HL-60 (cell line): ENCODE results near the gene NDUFV1.

Experiments used
- DNase-seq, 2 experiments: peaks; one replicate each; pipeline ENCODE4 v3.0.0-alpha.2; 2010 to 2020; ENCODE audit warnings: low read depth in 1 of 2, low spot score in 1 of 2
- H3K27ac ChIP-seq: fragments of 250-450 bp; sonication (Bioruptor Pico); replicated peaks from 2 replicates; pipeline ENCODE4 v1.5.1; 2020; ENCODE audit warnings: mild to moderate bottlenecking, moderate library complexity
- H3K27me3 ChIP-seq: fragments of 250-450 bp; sonication (Bioruptor Pico); 2 replicates; pipeline ENCODE4 v1.5.1; 2021; ENCODE audit warnings: mild to moderate bottlenecking, moderate library complexity; ENCODE audit not compliant: insufficient read depth, poor library complexity, severe bottlenecking
- H3K4me3 ChIP-seq: replicated peaks from 2 replicates; pipeline ENCODE4 v1.5.1; 2011; ENCODE audit warnings: mild to moderate bottlenecking, control low read depth, low read length; ENCODE audit not compliant: insufficient read depth
- GABPA ChIP-seq: IDR thresholded peaks from 2 replicates; pipeline ENCODE4 v1.6.1; 2012; ENCODE audit warnings: low read depth
- POLR2AphosphoS5 ChIP-seq: IDR thresholded peaks from 2 replicates; pipeline ENCODE4 v1.6.1; 2012; ENCODE audit warnings: low read depth
- REST ChIP-seq: IDR thresholded peaks from 2 replicates; pipeline ENCODE4 v1.6.1; 2012; ENCODE audit warnings: low read depth; ENCODE audit not compliant: insufficient replicate concordance
- SPI1 ChIP-seq: IDR thresholded peaks from 2 replicates; pipeline ENCODE4 v1.6.1; 2012; ENCODE audit warnings: low read depth, mild to moderate bottlenecking, borderline replicate concordance
- TF ChIP-seq, protein P1 (sequence below): IDR thresholded peaks from one replicate; pipeline ENCODE4 v1.5.1; 2011; ENCODE audit warnings: low read length, control low read depth, inconsistent platforms; ENCODE audit not compliant: insufficient read depth

NDUFV1 gene

GRCh38 chr11:67613313-67613959 is 6.7 kb downstream of the NDUFV1 start:
- H3K27ac ChIP-seq, result peak overlapping the region; percentile 85

GRCh38 chr11:67613960-67614715 is 7.4 kb downstream of the NDUFV1 start:
- Histone ChIP-seq H3K4me3 (peak overlapping the region; percentile 27), H3K27ac (peak overlapping the region; percentile 85), H3K27me3 (no peaks in the 10 kb centered on the region)
- TF ChIP-seq POLR2AphosphoS5 (peak; percentile 94), REST (peak; percentile 58), GABPA (no peak), SPI1 (peak; percentile 98)
- TF ChIP-seq, protein P1, sequence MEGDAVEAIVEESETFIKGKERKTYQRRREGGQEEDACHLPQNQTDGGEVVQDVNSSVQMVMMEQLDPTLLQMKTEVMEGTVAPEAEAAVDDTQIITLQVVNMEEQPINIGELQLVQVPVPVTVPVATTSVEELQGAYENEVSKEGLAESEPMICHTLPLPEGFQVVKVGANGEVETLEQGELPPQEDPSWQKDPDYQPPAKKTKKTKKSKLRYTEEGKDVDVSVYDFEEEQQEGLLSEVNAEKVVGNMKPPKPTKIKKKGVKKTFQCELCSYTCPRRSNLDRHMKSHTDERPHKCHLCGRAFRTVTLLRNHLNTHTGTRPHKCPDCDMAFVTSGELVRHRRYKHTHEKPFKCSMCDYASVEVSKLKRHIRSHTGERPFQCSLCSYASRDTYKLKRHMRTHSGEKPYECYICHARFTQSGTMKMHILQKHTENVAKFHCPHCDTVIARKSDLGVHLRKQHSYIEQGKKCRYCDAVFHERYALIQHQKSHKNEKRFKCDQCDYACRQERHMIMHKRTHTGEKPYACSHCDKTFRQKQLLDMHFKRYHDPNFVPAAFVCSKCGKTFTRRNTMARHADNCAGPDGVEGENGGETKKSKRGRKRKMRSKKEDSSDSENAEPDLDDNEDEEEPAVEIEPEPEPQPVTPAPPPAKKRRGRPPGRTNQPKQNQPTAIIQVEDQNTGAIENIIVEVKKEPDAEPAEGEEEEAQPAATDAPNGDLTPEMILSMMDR, result no peak
- peak; percentile 72 to 93 for DNase-seq

More at GRCh38 chr11:67613313-67613959, 6.7 kb downstream of the NDUFV1 start:
- H3K27me3 ChIP-seq, result no peaks in the 10 kb centered on the region
- DNase-seq, result no peak
- no peak overlapping the region for H3K4me3 ChIP-seq
- TF ChIP-seq SPI1 (no peak), REST (no peak), GABPA (no peak), POLR2AphosphoS5 (no peak)
- TF ChIP-seq, protein P1, result no peak

- peak; percentile 26 to 66 for DNase-seq
- TF ChIP-seq SPI1 (no peak), REST (no peak)
- TF ChIP-seq, protein P1, result peak; percentile 73
- Histone ChIP-seq H3K27ac (peak overlapping the region; percentile 85), H3K4me3 (no peak overlapping the region), H3K27me3 (no peaks in the 10 kb centered on the region)
These were observed 8.3 kb downstream of the NDUFV1 start for GRCh38 chr11:67614730-67615714.
